Mesothelial cell of epicardium (in vitro differentiated cells): ENCODE data around the gene GHR. TPM values are rescaled to one million over a fixed set of nuclear protein-coding genes. Genes with fewer than 3 reads are reported as not detected.
A peak's percentile ranks its signal among the peaks of the same experiment; 100 is the strongest.

ENCODE experiments used
- DNase-seq, 2 experiments: peaks; one replicate each; pipeline ENCODE4 v3.0.0; 2021; ENCODE audit warnings: low spot score in 2 of 2; ENCODE audit not compliant: unreplicated experiment in 2 of 2
- H3K27ac Mint-ChIP-seq: 2 replicates; pipeline ENCODE4 v1.8.0; 2021; ENCODE audit warnings: mixed read lengths
- H3K27me3 Mint-ChIP-seq: 2 replicates; pipeline ENCODE4 v1.8.0; 2021; ENCODE audit warnings: low read depth, mixed read lengths
- H3K36me3 Mint-ChIP-seq: 2 replicates; pipeline ENCODE4 v1.8.0; 2021; ENCODE audit warnings: mixed read lengths
- H3K4me1 Mint-ChIP-seq: 2 replicates; pipeline ENCODE4 v1.8.0; 2021; ENCODE audit warnings: mixed read lengths
- H3K4me3 Mint-ChIP-seq: 2 replicates; pipeline ENCODE4 v1.8.0; 2021; ENCODE audit warnings: mild to moderate bottlenecking, moderate library complexity, mixed read lengths
- H3K9me3 Mint-ChIP-seq: 2 replicates; pipeline ENCODE4 v1.8.0; 2021; ENCODE audit warnings: mixed read lengths
- CTCF ChIP-seq: fragments of 200-600 bp; sonication (generic); IDR thresholded peaks from one replicate; pipeline ENCODE4 v1.5.0; 2021; ENCODE audit warnings: antibody characterized with exemption; ENCODE audit not compliant: unreplicated experiment
- total RNA-seq: library from RNA; stranded (reverse); gene quantifications from 3 replicates; pipeline ENCODE4 v1.2.1, GENCODE V29; 2021

GHR gene
- total RNA-seq, 1 donor from 2014 or later, result 7.9 TPM

DNA sequence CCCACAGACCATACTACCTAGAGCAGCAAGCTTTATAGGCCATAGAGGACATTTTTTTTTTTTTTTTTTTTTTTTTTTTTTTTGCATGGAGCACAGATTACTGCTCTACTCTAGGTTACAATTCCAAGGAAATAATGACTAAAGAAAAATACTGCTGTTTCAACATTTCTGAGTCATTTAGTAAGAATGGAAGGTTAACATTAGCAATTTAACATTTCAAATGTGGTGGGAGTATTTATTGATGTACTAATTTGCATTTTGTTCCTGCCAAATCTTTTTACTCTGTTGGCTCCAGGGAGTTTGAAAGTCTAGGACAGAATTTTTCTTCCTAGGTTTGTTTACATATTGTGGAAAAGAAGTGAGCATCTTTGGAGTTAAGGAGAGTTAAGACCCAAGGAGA is 191.3 kb downstream of the GHR start:
- H3K4me1 Mint-ChIP-seq, result peaks cover 8% of the 10 kb centered on the region

GRCh38 chr5:42620579-42621216 is 197.5 kb downstream of the GHR start:
- Mint-ChIP-seq H3K27me3 (no peaks in the 10 kb centered on the region), H3K9me3 (no peaks in the 10 kb centered on the region), H3K36me3 (no peaks in the 10 kb centered on the region), H3K4me3 (no peak overlapping the region), H3K27ac (peak overlapping the region; percentile 50), H3K4me1 (peaks cover 22% of the 10 kb centered on the region)
- no peak for TF ChIP-seq CTCF
- no peak for DNase-seq

More for the DNA sequence above, 191.3 kb downstream of the GHR start:
- no peak overlapping the region for H3K4me3 Mint-ChIP-seq
- TF ChIP-seq CTCF, result no peak
- H3K27ac Mint-ChIP-seq, result no peak overlapping the region
- H3K27me3 Mint-ChIP-seq, result no peaks in the 10 kb centered on the region
- no peak for DNase-seq
- no peaks in the 10 kb centered on the region for H3K36me3 Mint-ChIP-seq
- H3K9me3 Mint-ChIP-seq, result no peaks in the 10 kb centered on the region

DNA sequence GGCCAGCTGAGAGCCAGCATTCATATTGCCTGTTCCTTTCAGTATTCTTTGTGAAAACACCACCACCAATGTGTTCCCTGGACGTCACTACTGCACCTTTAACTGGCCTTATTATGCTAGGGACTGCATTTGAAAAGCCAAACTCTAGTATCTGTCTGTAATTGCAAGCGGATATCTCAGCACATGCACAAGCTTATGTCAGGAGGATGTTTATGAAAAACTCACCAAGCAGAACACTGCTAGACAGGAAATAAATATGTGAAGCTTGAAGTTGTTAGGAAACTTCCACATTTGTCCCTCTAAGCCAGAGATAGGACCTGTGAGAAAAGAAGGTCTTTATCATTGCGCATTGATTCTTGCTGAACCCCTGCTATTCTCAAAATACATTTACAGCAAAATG is 198.0 kb downstream of the GHR start:
- Mint-ChIP-seq H3K27ac (peak overlapping the region; percentile 50), H3K9me3 (no peaks in the 10 kb centered on the region), H3K27me3 (no peaks in the 10 kb centered on the region), H3K4me1 (peaks cover 22% of the 10 kb centered on the region), H3K36me3 (no peaks in the 10 kb centered on the region), H3K4me3 (no peak overlapping the region)
- no peak for DNase-seq
- no peak for TF ChIP-seq CTCF

- H3K4me3 Mint-ChIP-seq, result no peak overlapping the region
- no peaks in the 10 kb centered on the region for H3K27me3 Mint-ChIP-seq
- H3K9me3 Mint-ChIP-seq, result no peaks in the 10 kb centered on the region
- no peaks in the 10 kb centered on the region for H3K36me3 Mint-ChIP-seq
- H3K27ac Mint-ChIP-seq, result peak overlapping the region; percentile 50
- H3K4me1 Mint-ChIP-seq, result peaks cover 22% of the 10 kb centered on the region
- no peak for TF ChIP-seq CTCF
- DNase-seq, result no peak
Measured at GRCh38 chr5:42621662-42622061, 198.4 kb downstream of the GHR start.

GRCh38 chr5:42624912-42625311 is 201.7 kb downstream of the GHR start:
- peaks cover 24% of the 10 kb centered on the region for H3K4me1 Mint-ChIP-seq
- no peak for TF ChIP-seq CTCF
- H3K27ac Mint-ChIP-seq, result no peak overlapping the region
- H3K9me3 Mint-ChIP-seq, result no peaks in the 10 kb centered on the region
- H3K36me3 Mint-ChIP-seq, result no peaks in the 10 kb centered on the region
- H3K4me3 Mint-ChIP-seq, result no peak overlapping the region
- no peak for DNase-seq
- no peaks in the 10 kb centered on the region for H3K27me3 Mint-ChIP-seq

DNA sequence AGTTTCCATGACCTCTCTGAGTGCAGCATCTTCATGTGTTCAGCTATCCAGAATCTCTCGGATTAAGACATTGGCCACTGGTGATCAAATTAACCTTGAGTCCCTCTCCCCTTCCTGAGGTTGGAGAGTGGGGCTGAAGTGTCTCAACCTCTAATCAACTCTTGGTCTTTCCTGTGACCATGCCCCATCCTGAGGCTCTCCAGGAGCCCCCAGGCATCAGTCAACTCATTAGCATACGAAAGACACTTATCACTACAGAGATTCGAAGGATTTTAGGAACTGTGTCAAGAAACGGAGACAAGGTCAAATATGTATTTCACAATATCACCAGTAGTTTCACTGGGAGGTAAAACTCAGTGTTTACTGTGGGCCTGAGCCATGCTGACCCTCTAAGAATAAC is 203.2 kb downstream of the GHR start:
- no peak for TF ChIP-seq CTCF
- DNase-seq, result no peak
- H3K4me3 Mint-ChIP-seq, result no peak overlapping the region
- H3K36me3 Mint-ChIP-seq, result no peaks in the 10 kb centered on the region
- no peaks in the 10 kb centered on the region for H3K27me3 Mint-ChIP-seq
- no peaks in the 10 kb centered on the region for H3K9me3 Mint-ChIP-seq
- H3K4me1 Mint-ChIP-seq, result peaks cover 16% of the 10 kb centered on the region
- H3K27ac Mint-ChIP-seq, result no peak overlapping the region
